ENCODE data around the gene NR1H4. TPM values are rescaled to one million over a fixed set of nuclear protein-coding genes. Genes with fewer than 3 reads are reported as not detected.

NR1H4 gene
- total and polyA plus RNA-seq, 2 of the 13 experiments (the other 11 are each of a cell fraction or from before 2014, with no cell fraction given), result 27.3 to 114 TPM

GRCh38 chr12:100453951-100454350 is 19.7 kb upstream of the NR1H4 start:
- Histone ChIP-seq H2AFZ (ENCODE audit: low read length) (no peak overlapping the region), H3K27ac (ENCODE audit: extremely low read length, insufficient read depth, low read length) (no peak overlapping the region), H3K4me2 (ENCODE audit: low read depth, low read length) (no peak overlapping the region), H3K9me3 (ENCODE audit: low read length) (no peaks in the 10 kb centered on the region), H3K79me2 (ENCODE audit: insufficient read depth, low read length) (no peaks in the 10 kb centered on the region), H3K9ac (ENCODE audit: insufficient read depth, low read depth, low read length) (no peak overlapping the region), H3K27me3 (ENCODE audit: control insufficient read depth in 1 of 2, insufficient read depth in 2 of 2, low read length in 2 of 2) (no peaks in the 10 kb centered on the region), H3K36me3 (replicated peaks in 1 of 2; ENCODE audit: control insufficient read depth in 1 of 2, insufficient read depth in 2 of 2, low read length in 2 of 2) (no peaks in the 10 kb centered on the region), H3K4me1 (ENCODE audit: insufficient read depth, low read length) (no peaks in the 10 kb centered on the region), H4K20me1 (ENCODE audit: insufficient read depth, low read length) (no peaks in the 10 kb centered on the region), H3K4me3 (replicated peaks in 1 of 3; ENCODE audit: insufficient read depth in 1 of 3, low read depth in 2 of 3, low read length in 3 of 3) (no peak overlapping the region)
- POLR2A ChIA-PET, result interaction anchor here (1.2 kb wide), 1 partner anchor 21 kb away, joined by 3 read pairs; no protein-coding TSS in a partner anchor
- CTCF ChIA-PET (ENCODE audit: low intra/inter-chr PET ratio, low total read pairs), result no interaction called here
- intact Hi-C loops (cut with micrococcal nuclease; ENCODE audit: unreplicated experiment) (no loop called here), in situ Hi-C loops (cut with HindIII; ENCODE audit: extremely low pct_ligation_motif_present, low pct_unique_long_range_greater_than_20kb) (no loop called here)
- FAIRE-seq (no peak), DNase-seq (ENCODE audit: low spot score) (no peak), ATAC-seq (no peak)
- TF ChIP-seq HNRNPH1 (optimal IDR thresholded peaks at IDR 0.05; ENCODE audit: low read depth, low read length) (no peak), HOXA7 (CRISPR knock-in tag; IDR thresholded peaks at IDR 0.05) (no peak), ZNF558 (CRISPR knock-in tag; IDR thresholded peaks at IDR 0.05; ENCODE audit: borderline replicate concordance) (no peak), ZNF720 (CRISPR knock-in tag; IDR thresholded peaks at IDR 0.05) (no peak), SP5 (CRISPR knock-in tag; IDR thresholded peaks at IDR 0.05; ENCODE audit: borderline replicate concordance, low read depth) (no peak), ZBTB25 (CRISPR knock-in tag; IDR thresholded peaks at IDR 0.05) (no peak), RFX3 (CRISPR knock-in tag; IDR thresholded peaks at IDR 0.05) (no peak), ZNF33B (CRISPR knock-in tag; IDR thresholded peaks at IDR 0.05) (no peak), ZNF546 (CRISPR knock-in tag; conservative IDR thresholded peaks at IDR 0.05) (no peak), ZNF547 (CRISPR knock-in tag; IDR thresholded peaks at IDR 0.05) (no peak), AGO2 (optimal IDR thresholded peaks at IDR 0.05; ENCODE audit: low read depth, low read length) (no peak), MTA3 (CRISPR knock-in tag; IDR thresholded peaks at IDR 0.05) (no peak), ZNF572 (CRISPR knock-in tag; IDR thresholded peaks at IDR 0.05) (no peak), ZNF225 (CRISPR knock-in tag; IDR thresholded peaks at IDR 0.05) (no peak), ZNF704 (CRISPR knock-in tag; IDR thresholded peaks at IDR 0.05; ENCODE audit: borderline replicate concordance) (no peak), ZSCAN12 (CRISPR knock-in tag; IDR thresholded peaks at IDR 0.05) (no peak), NKX3-1 (CRISPR knock-in tag; IDR thresholded peaks at IDR 0.05) (no peak), SRSF1 (optimal IDR thresholded peaks at IDR 0.05; ENCODE audit: low read depth, low read length) (no peak)
- TF ChIP-seq, protein P1, sequence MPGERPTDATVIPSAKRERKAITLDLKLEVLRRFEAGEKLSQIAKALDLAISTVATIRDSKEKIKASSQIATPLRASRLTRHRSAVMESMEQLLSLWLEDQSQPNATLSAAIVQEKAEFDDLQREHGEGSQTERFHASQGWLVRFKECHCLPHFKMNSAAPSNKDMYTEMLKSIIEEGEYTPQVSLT (CRISPR knock-in tag; IDR thresholded peaks at IDR 0.05; ENCODE audit: borderline replicate concordance, low read depth), result no peak
- TF ChIP-seq, protein P2, sequence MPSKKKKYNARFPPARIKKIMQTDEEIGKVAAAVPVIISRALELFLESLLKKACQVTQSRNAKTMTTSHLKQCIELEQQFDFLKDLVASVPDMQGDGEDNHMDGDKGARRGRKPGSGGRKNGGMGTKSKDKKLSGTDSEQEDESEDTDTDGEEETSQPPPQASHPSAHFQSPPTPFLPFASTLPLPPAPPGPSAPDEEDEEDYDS (CRISPR knock-in tag; IDR thresholded peaks at IDR 0.05), result no peak
- WGBS (ENCODE audit: low lambda C conversion rate), result 98% methylated on average over 3 of the region's 3 CpGs
- BruUV-seq (replicated peaks), result no TSS peak
